ENCODE results near the gene GNRHR. TPM values are rescaled to one million over a fixed set of nuclear protein-coding genes. Genes with fewer than 3 reads are reported as not detected.

The GNRHR gene
- total and polyA plus RNA-seq, 4 donors = 0.15 TPM; not detected in 3

GRCh38 chr4:67787311-67787710 lies 33.1 kb upstream of the GNRHR start:
- DNase-seq (ENCODE audit: low spot score) = no peak
- H3K27ac ChIP-seq (ENCODE audit: low read depth in 1 of 2, low read length in 2 of 2) = no peak overlapping the region
- no peaks in the 10 kb centered on the region for H3K27me3 ChIP-seq (ENCODE audit: control insufficient read depth in 4 of 4, insufficient read depth in 4 of 4, low read length in 3 of 4)
- TF ChIP-seq FOXA2 (IDR thresholded peaks at IDR 0.05) (no peak), CTCF (IDR thresholded peaks at IDR 0.05; ENCODE audit: low read depth, low read length, missing input control) (no peak), REST (IDR thresholded peaks at IDR 0.05) (no peak), YY1 (IDR thresholded peaks at IDR 0.05) (no peak), JUND (IDR thresholded peaks at IDR 0.05) (no peak), FOXA1 (IDR thresholded peaks at IDR 0.05) (no peak), RXRA (IDR thresholded peaks at IDR 0.05) (no peak), ATF3 (IDR thresholded peaks at IDR 0.05) (no peak)
- peaks cover 0 to 3% (median 0%) of the 10 kb centered on the region in 4 donors for H3K36me3 ChIP-seq (ENCODE audit: control insufficient read depth in 4 of 4, insufficient read depth in 3 of 4, low read depth in 1 of 4, low read length in 3 of 4)
- H3K9me3 ChIP-seq (ENCODE audit: control insufficient read depth in 4 of 4, low read length in 3 of 4) = no peaks in the 10 kb centered on the region
- no peak overlapping the region for H3K9ac ChIP-seq (ENCODE audit: low read depth in 1 of 2, low read length in 2 of 2)
- H3K4me1 ChIP-seq (ENCODE audit: control insufficient read depth in 4 of 4, insufficient read depth in 4 of 4, low read length in 3 of 4) = no peaks in the 10 kb centered on the region
- H3K4me3 ChIP-seq (ENCODE audit: low read depth in 1 of 3, low read length in 3 of 3) = no peak overlapping the region
- WGBS = 94% methylated on average over 2 of the region's 2 CpGs

GRCh38 chr4:67785528-67785927 lies 31.3 kb upstream of the GNRHR start:
- no peak for TF ChIP-seq EGR1 (IDR thresholded peaks at IDR 0.05; ENCODE audit: low read depth in 2 of 2)
- TF ChIP-seq RXRA (IDR thresholded peaks at IDR 0.05) = no peak
- TF ChIP-seq HNF4G (IDR thresholded peaks at IDR 0.05) = no peak
- TF ChIP-seq GABPA (IDR thresholded peaks at IDR 0.05 in 1 of 2, conservative IDR thresholded peaks at IDR 0.05 in 1 of 2) = no peak
- TF ChIP-seq NR2F2 (IDR thresholded peaks at IDR 0.05) = no peak
- no peak for TF ChIP-seq TAF1 (conservative IDR thresholded peaks at IDR 0.05)
- Histone ChIP-seq H3K27me3 (ENCODE audit: control insufficient read depth in 4 of 4, insufficient read depth in 4 of 4, low read length in 3 of 4) (no peaks in the 10 kb centered on the region), H3K36me3 (ENCODE audit: control insufficient read depth in 4 of 4, insufficient read depth in 3 of 4, low read depth in 1 of 4, low read length in 3 of 4) (peaks cover 0 to 3% (median 0%) of the 10 kb centered on the region in 4 donors), H3K4me1 (ENCODE audit: control insufficient read depth in 4 of 4, insufficient read depth in 4 of 4, low read length in 3 of 4) (no peaks in the 10 kb centered on the region), H3K4me3 (ENCODE audit: low read depth in 1 of 3, low read length in 3 of 3) (no peak overlapping the region), H3K9me3 (ENCODE audit: control insufficient read depth in 4 of 4, low read length in 3 of 4) (no peaks in the 10 kb centered on the region), H3K27ac (ENCODE audit: low read depth in 1 of 2, low read length in 2 of 2) (no peak overlapping the region), H3K9ac (ENCODE audit: low read depth in 1 of 2, low read length in 2 of 2) (no peak overlapping the region)
- DNase-seq (ENCODE audit: low spot score) = no peak
- WGBS = 83% methylated on average over 2 of the region's 2 CpGs

- H3K4me1 ChIP-seq (ENCODE audit: control insufficient read depth in 4 of 4, insufficient read depth in 4 of 4, low read length in 3 of 4) = no peaks in the 10 kb centered on the region
- no peaks in the 10 kb centered on the region for H3K27me3 ChIP-seq (ENCODE audit: control insufficient read depth in 4 of 4, insufficient read depth in 4 of 4, low read length in 3 of 4)
- H3K9ac ChIP-seq (ENCODE audit: low read depth in 1 of 2, low read length in 2 of 2) = no peak overlapping the region
- WGBS = 90% methylated on average over 2 of the region's 2 CpGs
- H3K27ac ChIP-seq (ENCODE audit: low read depth in 1 of 2, low read length in 2 of 2) = no peak overlapping the region
- H3K9me3 ChIP-seq (ENCODE audit: control insufficient read depth in 4 of 4, low read length in 3 of 4) = no peaks in the 10 kb centered on the region
- H3K36me3 ChIP-seq (ENCODE audit: control insufficient read depth in 4 of 4, insufficient read depth in 3 of 4, low read depth in 1 of 4, low read length in 3 of 4) = no peaks in the 10 kb centered on the region
- DNase-seq (ENCODE audit: low spot score) = no peak
- H3K4me3 ChIP-seq (ENCODE audit: low read depth in 1 of 3, low read length in 3 of 3) = no peak overlapping the region
- no peak for TF ChIP-seq REST (IDR thresholded peaks at IDR 0.05)
- TF ChIP-seq FOXA1 (IDR thresholded peaks at IDR 0.05) = no peak
- no peak for TF ChIP-seq ATF3 (IDR thresholded peaks at IDR 0.05)
- TF ChIP-seq YY1 (IDR thresholded peaks at IDR 0.05) = no peak
- no peak for TF ChIP-seq TAF1 (conservative IDR thresholded peaks at IDR 0.05)
- TF ChIP-seq ZBTB33 (IDR thresholded peaks at IDR 0.05) = no peak
- TF ChIP-seq HNF4G (IDR thresholded peaks at IDR 0.05) = no peak
- no peak for TF ChIP-seq JUND (IDR thresholded peaks at IDR 0.05)
- no peak for TF ChIP-seq MAX (IDR thresholded peaks at IDR 0.05)
- TF ChIP-seq FOXA2 (IDR thresholded peaks at IDR 0.05) = no peak
- no peak for TF ChIP-seq RAD21 (IDR thresholded peaks at IDR 0.05)
- TF ChIP-seq RXRA (IDR thresholded peaks at IDR 0.05) = no peak
Measured at GRCh38 chr4:67779631-67780030, 25.4 kb upstream of the GNRHR start.

All from liver (tissue), 9 donors.